Stimulated activated CD8-positive, alpha-beta memory T cell treated with anti-CD3 and anti-CD28 coated beads, Interleukin-15, amount 100 ng/mL, for 48 hours (primary cell): ENCODE measurements around the gene ITPR3.
"Not testable (repeated sequence)": the region's sequence is repeated elsewhere in the genome, so short reads cannot be mapped to it uniquely, and the experiment has no call there.

Experiments used
- DNase-seq, 2 donors: peaks; one replicate each; pipeline ENCODE4 v3.0.0-alpha.2; 2020; ENCODE audit warnings: low read depth in 2 of 2

The ITPR3 gene

DNA sequence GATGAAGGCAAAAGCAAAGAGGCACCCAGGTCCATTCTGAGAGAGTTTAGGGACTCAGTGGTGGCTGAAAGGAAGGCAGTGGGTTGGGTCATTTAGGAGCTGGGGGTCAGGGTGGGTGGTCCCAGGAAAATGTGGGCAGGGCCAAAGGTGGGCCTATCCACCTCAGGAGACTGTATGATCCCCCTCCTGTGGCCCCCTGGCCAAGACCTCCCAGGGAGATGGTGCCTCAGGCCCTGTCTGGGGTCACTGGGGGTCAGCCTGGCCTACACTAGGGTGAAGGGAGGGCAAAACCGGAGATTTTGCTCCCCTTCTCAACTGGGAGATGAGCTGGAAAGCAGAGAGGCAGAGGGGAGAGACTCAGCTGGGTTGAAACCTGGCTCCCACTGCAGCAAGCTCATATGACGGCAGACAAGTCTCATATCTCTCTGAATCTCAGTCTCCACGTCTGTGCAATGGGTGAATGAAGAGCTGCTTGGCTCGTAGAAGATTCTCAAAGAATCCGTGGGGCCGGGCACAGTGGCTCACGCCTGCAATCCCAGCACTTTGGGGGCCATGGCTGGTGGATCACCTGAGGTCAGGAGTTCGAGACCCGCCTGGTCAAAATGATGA lies 29.6 kb upstream of the ITPR3 start:
- DNase-seq: no peak

- DNase-seq: no peak
Measured at GRCh38 chr6:33592280-33592594, 28.9 kb upstream of the ITPR3 start.

GRCh38 chr6:33592595-33593413 lies 28.3 kb upstream of the ITPR3 start:
- no peak for DNase-seq

GRCh38 chr6:33593414-33593727 lies 27.8 kb upstream of the ITPR3 start:
- no peak for DNase-seq

DNA sequence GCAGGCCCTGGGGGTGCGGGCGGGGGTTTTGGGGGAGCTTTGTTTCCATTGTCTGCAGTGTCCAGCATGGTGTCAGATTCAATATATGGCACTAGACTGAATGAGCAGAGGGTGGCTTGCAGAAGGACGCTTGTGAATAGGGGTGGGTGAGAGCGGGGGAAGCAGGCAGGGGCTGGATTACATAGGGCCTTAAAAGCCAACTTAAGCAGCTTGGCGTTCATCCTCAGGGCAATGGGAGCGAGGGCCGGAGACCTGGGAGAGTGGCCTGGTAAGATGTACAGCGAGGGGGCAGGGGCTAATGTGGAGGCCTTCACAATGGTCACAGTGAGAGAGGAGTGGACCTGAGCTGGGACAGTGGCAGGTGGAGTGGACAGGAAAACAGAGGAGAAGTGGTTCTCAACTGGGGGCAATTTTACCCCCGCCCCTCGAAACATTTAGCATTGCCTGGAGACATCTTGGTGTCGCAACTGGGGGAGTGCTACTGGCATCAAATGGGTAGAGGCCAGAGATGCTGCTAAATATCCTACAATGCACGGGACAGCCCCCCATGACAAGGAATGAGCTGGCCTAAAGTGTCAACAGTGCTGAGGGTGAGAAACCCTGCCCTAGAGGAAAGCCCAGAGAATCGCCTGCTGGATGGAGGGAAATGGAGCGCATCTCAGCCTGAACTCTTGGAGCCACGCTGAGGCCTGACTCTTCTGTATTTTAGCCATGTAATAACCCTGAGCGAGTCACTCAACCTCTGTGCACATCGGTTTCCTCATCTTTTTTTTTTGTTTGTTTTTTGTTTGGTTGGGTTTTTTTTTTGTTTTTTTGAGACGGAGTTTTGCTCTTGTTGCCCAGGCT lies 25.9 kb upstream of the ITPR3 start:
- DNase-seq: no peak

- DNase-seq: not testable (repeated sequence)
Measured at GRCh38 chr6:33596894-33597293, 24.2 kb upstream of the ITPR3 start.

DNA sequence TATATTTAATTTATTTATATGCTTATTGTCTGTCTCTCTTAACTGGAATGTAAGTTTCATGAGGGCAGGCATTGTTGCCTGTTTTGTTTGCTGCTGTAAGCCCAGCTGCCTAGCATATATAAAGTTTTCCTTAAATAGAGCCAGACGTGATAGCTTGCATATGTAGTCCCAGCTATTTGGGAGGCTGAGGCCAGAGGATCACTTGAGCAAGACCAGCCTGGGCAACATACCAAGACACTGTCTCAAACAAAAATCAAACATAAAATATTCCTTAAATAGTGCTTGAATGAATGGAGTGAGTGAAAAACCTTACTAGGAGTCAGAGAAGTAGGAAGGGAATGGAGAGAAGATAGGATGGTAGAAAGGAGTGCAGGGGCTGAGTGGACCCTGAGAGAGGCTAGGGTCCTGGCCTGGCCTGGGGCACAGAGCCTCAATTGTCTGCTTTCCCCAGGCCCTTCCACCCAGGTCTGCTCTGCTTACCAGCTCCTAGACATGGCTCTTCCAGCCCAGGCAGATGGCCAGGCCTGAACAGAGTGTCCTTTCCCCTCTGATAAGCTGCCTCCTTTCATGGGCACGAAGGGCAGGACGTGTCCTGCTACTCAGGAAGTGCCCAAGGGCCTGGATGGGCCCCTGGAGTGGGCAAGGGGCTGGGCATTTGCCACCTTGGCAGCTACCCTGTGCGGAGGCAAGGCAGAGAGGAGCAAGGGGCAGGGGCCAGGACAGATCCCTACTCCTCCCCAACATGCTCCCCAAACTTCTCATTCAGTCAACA lies 23.4 kb upstream of the ITPR3 start:
- no peak for DNase-seq

- DNase-seq: no peak
Measured at GRCh38 chr6:33599413-33599938, 21.6 kb upstream of the ITPR3 start.

GRCh38 chr6:33600761-33601160 lies 20.4 kb upstream of the ITPR3 start:
- DNase-seq: no peak

DNA sequence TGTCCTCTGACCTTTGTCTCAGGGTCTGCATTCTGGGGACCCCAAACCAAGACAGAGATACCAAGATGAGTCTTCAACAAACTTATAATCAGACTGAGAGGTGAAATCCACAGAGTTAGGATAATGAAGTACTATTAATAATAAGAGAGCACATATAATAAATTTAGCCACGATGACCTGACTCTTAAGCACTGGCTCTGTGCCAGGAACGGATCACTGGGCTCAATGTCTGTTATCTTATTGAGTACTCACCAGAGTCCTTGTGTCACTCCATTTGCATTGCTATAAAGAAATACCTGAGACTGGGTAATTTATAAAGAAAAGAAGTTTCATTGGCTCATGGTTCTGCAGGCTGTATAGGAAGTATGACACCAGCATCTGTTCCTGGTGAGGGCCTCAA lies 18.9 kb upstream of the ITPR3 start:
- no peak for DNase-seq

- no peak for DNase-seq
Measured at GRCh38 chr6:33604941-33605854, 15.9 kb upstream of the ITPR3 start.

DNA sequence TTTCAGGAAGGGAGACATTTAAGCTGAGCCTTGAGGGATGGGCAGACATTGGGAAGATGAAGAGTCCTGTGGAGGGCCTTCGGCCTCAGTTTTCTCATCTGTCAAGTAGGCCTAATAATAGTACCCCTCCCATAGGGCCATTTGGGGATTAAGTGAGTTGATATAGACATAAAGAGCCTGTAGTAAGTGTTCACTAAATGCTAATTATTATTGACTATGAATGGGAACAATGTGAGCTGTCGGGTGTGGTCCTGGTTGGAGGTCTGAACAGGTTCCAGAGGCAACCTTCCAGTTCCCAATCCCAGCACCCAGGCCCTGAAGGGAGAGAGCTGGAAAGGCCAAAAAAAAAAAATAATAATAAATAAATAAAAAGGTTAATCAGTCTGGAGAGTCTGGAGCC lies 14.5 kb upstream of the ITPR3 start:
- DNase-seq: no peak

- DNase-seq: no peak
Measured at GRCh38 chr6:33607126-33607783, 13.9 kb upstream of the ITPR3 start.

DNA sequence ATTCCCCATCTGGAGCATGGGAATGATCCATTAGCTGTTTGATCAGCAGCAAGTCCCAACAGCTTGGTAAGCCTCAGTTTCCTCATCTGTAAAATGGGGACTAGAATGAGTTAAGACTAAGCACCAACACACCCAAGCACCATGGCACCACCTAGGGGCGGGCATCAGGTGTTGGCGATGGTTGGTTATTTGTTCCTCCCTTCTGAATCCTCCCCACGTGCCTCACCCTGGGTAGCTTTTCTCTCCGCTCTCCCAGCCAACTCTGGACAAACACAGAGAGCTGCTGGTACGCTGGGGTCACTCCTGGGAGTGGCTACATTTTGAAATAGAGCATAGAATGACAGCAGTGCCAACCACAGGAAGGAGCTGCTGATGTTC lies 13.3 kb upstream of the ITPR3 start:
- no peak for DNase-seq

GRCh38 chr6:33609019-33609418 lies 12.1 kb upstream of the ITPR3 start:
- DNase-seq: no peak

DNA sequence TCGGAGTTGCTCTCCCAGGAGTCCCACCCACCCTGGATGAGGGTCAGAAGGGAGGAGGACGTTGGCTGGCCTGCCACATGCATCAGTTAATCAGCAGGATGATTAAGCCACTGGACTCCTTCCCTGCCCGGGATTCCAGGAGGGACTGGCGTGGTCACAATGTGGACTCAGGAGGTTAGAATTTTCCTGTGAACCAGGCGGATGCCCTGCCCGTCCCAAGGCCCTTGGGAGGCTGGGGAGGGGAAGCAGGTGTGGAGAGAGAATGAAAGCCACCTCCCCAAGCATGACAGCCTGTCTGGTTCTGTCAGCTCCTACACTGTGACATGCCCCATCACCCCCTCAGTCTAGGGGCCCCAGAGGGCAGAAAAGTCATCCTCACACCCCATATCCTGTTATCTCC lies 11.6 kb upstream of the ITPR3 start:
- no peak for DNase-seq

GRCh38 chr6:33610067-33610466 lies 11.1 kb upstream of the ITPR3 start:
- no peak for DNase-seq

DNA sequence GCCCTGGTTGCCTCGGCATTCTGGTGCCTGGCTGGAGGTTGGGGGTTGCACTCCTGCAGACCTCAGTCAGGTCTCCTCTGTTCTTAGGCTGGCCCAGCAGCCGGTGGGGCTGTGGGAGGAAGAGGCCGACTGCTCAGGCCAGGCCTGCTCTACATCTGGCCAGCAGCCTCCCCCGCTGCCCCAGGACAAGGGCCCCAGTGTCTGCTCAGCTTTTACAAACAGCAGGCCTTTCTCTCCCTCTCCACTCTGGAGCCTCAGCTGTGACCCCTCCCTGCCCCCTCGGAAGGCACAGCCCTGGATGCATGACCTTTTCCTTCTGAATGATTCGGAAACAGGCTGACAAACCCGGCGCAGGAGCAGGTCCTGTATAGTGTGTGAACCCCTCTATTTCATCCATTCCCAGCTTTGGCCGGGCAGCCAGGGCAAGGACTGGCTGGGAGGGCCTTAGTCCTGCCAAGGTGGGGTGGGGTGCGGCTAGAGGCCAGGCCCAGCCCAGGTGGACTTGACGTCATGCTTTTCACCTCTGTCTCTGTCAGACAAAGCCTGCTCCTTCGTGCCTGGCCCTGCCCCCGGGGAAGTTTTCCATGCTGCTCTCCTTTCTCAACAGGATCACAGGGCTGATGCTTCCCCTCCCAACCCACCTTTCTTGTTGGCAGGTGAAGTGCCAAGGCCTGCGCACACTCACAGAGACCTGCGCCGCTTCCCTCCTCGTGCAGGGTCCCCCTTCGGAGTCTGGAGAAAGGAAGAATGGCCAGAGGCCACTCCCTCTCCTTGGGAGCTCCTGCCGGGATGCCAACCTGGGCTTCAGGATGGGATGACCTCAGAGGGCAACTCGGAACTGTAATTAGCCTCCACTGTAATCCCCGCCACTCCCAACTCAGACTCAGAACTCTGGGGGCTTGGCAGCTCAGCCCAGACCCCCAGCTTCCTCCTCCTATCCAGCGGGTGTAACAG lies 10.1 kb upstream of the ITPR3 start:
- no peak for DNase-seq

DNA sequence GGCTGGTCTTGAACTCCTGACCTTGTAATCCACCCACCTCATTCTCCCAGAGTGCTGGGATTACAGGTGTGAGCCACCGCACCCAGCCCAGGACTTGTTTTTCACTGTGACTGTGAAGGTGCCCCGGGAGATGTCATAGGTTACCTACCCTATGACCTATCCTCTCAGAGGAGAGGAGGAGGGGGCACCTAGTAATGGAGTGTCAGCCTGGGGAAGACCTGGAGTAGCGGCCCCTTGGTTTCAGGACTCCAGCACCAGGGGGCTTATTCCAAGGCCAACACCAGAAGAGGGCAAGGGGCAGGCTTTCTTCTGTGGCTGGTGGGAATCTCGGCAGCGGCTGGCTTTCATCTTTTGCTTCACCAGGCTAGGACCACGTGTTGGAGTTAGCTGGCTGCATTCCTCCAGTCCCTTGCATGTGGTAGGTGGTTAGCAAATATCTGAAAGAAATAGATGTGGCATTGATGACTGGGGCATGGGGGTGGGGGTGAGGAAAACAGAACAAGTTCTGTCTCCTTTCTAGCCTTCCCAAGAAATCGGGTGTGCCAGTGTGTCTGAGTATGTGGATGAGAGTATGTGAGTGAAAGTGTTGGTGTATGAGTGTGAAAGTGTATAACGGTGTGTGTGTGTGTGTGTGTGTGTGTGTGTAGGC lies 7.9 kb upstream of the ITPR3 start:
- DNase-seq: no peak
